AG09319 (cell line): Measurements from ENCODE around the gene TPM3.

Experiments used
- DNase-seq: peaks from one replicate; pipeline ENCODE4 v3.0.0-alpha.2; 2010; ENCODE audit warnings: low read depth; ENCODE audit errors: extremely low read depth
- CTCF ChIP-seq: IDR thresholded peaks from 2 replicates; pipeline ENCODE4 v1.5.1; 2011; ENCODE audit warnings: low read depth, mild to moderate bottlenecking, inconsistent platforms, low read length, moderate library complexity

TPM3 gene

DNA sequence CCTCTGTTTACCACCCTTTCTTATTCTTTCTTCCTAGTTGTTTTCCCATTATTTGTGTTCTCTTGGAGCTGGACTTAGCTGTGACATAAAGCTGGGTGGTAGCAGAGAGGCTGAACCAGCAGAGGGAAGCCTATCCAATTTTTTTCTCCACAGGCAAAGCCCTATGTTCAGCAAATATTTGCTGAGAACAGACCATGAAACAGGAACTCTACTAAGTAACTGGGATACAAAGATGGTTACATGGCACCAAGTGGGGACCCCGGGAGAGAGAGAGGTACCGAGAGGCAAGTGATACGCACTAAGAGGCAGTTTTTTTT lies 7.6 kb upstream of the TPM3 start:
- DNase-seq, result no peak

GRCh38 chr1:154198756-154199562 lies 7.1 kb upstream of the TPM3 start:
- peak; percentile 58 for TF ChIP-seq CTCF
- DNase-seq, result no peak

More for the DNA sequence above, 7.6 kb upstream of the TPM3 start:
- peak; percentile 15 for TF ChIP-seq CTCF

DNA sequence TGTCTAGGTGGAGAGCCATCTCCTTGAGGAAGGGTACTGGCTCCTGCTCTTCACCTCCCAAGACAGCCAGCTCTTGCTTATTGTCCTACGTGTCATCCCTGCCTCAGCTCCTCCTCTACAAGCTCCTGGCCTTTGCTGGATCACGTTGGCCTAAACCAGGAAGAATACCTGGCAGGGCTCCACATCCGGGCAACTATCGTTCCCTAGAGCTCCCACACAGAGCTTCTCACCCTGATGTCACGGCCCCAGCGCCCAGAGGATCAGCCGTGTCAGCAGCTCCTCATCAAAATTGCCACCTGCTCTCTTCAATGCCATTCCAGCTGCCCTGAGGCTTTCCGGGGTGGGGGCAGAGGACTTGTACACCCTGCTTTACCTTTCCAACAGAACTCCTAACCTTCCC lies 1.9 kb upstream of the TPM3 start:
- no peak for TF ChIP-seq CTCF
- DNase-seq, result no peak

GRCh38 chr1:154192476-154192875 lies 576 bp upstream of the TPM3 start:
- DNase-seq, result no peak
- no peak for TF ChIP-seq CTCF

DNA sequence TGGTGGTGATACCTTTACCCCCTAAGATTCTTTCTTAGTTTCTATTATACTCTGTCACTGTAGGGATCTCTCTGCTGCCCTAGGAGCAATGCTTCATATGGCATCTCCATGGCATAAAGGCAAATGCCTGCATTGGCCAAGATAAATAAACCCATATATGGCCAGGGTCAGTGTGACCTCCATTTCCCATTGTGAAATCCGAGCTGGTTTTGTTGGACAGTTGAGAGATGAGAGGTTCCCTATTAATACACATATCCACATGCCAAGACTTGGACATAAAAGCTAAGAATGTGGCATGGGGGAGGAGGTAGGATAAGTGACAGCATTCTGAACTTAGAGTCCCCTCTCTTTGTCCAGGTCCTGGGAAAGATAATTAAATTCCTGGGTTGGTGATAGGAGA lies 1.4 kb downstream of the TPM3 start:
- TF ChIP-seq CTCF, result no peak
- no peak for DNase-seq

DNA sequence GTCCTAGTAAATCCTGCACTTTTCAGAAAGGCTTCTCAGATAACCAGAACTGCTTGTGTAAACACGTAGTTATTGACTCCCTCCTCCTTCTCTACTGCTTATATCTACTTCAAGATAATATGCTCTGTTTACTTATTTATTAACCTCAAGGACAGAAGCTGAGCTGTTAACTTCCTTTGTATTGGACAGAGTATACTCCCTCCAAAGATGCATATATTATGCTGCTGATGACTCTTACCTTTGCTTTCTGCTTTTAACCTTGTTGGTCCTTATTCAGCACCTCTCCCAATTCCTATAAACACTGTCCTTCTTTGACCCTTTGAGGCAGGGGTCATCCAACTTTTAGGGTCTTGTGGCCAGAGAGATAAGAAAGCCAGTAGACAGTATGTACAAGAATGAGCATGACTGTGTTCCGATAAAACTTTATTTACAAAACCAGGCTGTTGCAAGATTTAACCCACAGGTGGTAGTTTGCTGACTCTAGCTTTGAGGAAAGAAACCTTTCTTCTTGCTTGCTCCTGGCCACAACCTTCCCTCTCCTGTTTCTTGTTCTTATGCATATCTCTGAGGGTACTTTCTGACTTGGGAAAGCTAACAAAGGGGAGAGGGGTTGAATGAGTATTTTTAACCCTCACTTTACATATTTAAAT lies 4.9 kb downstream of the TPM3 start:
- no peak for TF ChIP-seq CTCF
- no peak for DNase-seq

DNA sequence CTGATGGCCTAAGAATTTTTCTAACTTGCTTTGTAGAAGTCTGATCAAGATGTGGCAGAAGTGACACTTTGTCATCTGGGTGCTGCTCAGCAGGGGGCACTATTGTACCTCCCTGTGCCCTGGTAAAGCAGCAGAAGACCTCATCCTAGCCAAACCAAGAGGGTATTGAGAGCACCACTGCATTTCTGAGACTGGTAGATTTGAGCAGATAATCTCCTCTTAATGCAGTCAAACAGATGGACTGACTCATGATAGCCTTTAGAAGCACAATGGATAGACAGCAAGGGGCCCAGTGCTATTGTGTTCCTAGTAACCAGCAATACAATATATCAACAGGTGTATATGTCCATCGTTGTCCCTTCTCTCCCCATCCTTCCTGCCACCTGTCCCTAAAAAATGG lies 5.7 kb downstream of the TPM3 start:
- peak; percentile 28 for TF ChIP-seq CTCF
- no peak for DNase-seq
